Suprapubic skin (tissue), 4 donors: ENCODE measurements around the gene SOX30.

Source experiments
- CTCF ChIP-seq, 2 donors: fragments of 200-600 bp in 1 of 2; fragments of 450-650 bp in 1 of 2; sonication (generic) in 1 of 2; IDR thresholded peaks; one replicate each; pipeline ENCODE4 v1.5.1; 2016 to 2019; ENCODE audit warnings: antibody characterized with exemption in 2 of 2, mild to moderate bottlenecking in 1 of 2, moderate library complexity in 1 of 2
- POLR2A ChIP-seq, 2 donors: fragments of 450-650 bp; IDR thresholded peaks; one replicate each; pipeline ENCODE4 v1.6.1; 2017; ENCODE audit warnings: antibody characterized with exemption in 2 of 2, mild to moderate bottlenecking in 2 of 2, moderate library complexity in 2 of 2
- POLR2AphosphoS5 ChIP-seq, 3 donors: sonication (generic); formaldehyde crosslinking; IDR thresholded peaks; one replicate each; pipeline ENCODE4 v1.6.1; 2017; ENCODE audit warnings: antibody characterized with exemption in 3 of 3

- TF ChIP-seq CTCF (IDR thresholded peaks at IDR 0.05) (no peak), POLR2A (IDR thresholded peaks at IDR 0.05) (no peak), POLR2AphosphoS5 (IDR thresholded peaks at IDR 0.05) (no peak)
Measured at GRCh38 chr5:157593052-157593757, 59.0 kb downstream of the SOX30 start.
